ENCODE data around the gene EIF3D. TPM values are rescaled to one million over a fixed set of nuclear protein-coding genes. Genes with fewer than 3 reads are reported as not detected.

Gene EIF3D
- total and polyA plus RNA-seq, 9 of the 15 experiments (the other 6 are each of a cell fraction or from before 2014, with no cell fraction given) = 191 to 422 (median 279) TPM

GRCh38 chr22:36550701-36551495, 21.9 kb upstream of the EIF3D start:
- ATAC-seq (no peak), FAIRE-seq (no peak), DNase-seq (ENCODE audit: extremely low read depth in 1 of 4, low spot score in 3 of 4) (no peak)
- Histone ChIP-seq H3K4me1 (replicated peaks in 1 of 2; ENCODE audit: control insufficient read depth in 2 of 2, insufficient read depth in 2 of 2, low read length in 2 of 2) (peaks cover 3 to 5% of the 10 kb centered on the region in 2 experiments; a peak in 3 of 5 replicates), H3K4me2 (ENCODE audit: insufficient read depth, low read length) (no peak overlapping the region), H2AFZ (ENCODE audit: low read depth, low read length) (no peak overlapping the region), H4K20me1 (replicated peaks; ENCODE audit: control insufficient read depth, insufficient read depth, low read length) (no peaks in the 10 kb centered on the region), H3K79me2 (ENCODE audit: control insufficient read depth, insufficient read depth, low read length) (no peaks in the 10 kb centered on the region), H3K9me3 (replicated peaks; ENCODE audit: control insufficient read depth, insufficient read depth, low read depth, low read length) (no peaks in the 10 kb centered on the region), H3K9ac (ENCODE audit: insufficient read depth in 1 of 2, low read depth in 2 of 2, low read length in 2 of 2) (no peak overlapping the region), H3K27me3 (ENCODE audit: control insufficient read depth in 2 of 2, insufficient read depth in 2 of 2, low read length in 2 of 2) (peaks cover 13 to 38% of the 10 kb centered on the region in 2 experiments; a peak in 4 of 5 replicates), H3K9me1 (ENCODE audit: control insufficient read depth, insufficient read depth, low read length) (no peaks in the 10 kb centered on the region), H3K36me3 (ENCODE audit: control insufficient read depth, insufficient read depth, low read length) (no peaks in the 10 kb centered on the region), H3K27ac (ENCODE audit: extremely low read depth, low read depth, low read length) (no peak overlapping the region), H3K4me3 (no peak overlapping the region)
- TF ChIP-seq UBTF (IDR thresholded peaks at IDR 0.05; ENCODE audit: borderline replicate concordance in 1 of 2, low read depth in 2 of 2, low read length in 2 of 2) (no peak), MEIS2 (IDR thresholded peaks at IDR 0.05; ENCODE audit: partially characterized antibody) (peak; percentile 2)
- in situ Hi-C loops (cut with MboI) (no loop called here), intact Hi-C loops (cut with micrococcal nuclease) (no loop called here)
- CTCF ChIA-PET (ENCODE audit: low intra/inter-chr PET ratio) = no interaction called here
- POLR2A ChIA-PET = no interaction called here
- no TSS peak for BruUV-seq (replicated peaks)
- WGBS (ENCODE audit: insufficient coverage, low coverage, missing lambda C conversion rate) = 2% methylated on average over 13 of the region's 13 CpGs

All from K562 (cell line).